IMR-90 (cell line): Measurements from ENCODE around the gene C15orf39. TPM values are rescaled to one million over a fixed set of nuclear protein-coding genes. Genes with fewer than 3 reads are reported as not detected.

Source experiments
- ATAC-seq: fragments of 200-7000 bp; cut with Tn5 transposase; 2 replicates; pipeline ENCODE4 v1.9.1; 2020; ENCODE audit warnings: low read depth, mild to moderate bottlenecking, moderate library complexity
- BruUV-seq: library from RNA; stranded (reverse); fragments of 400-500 nt; replicated peaks from 2 replicates; lab custom pipeline; 2021; lab: Mats Ljungman, UMichigan
- CTCF ChIA-PET: fragments of 300-600 bp; formaldehyde crosslinking; extraction: SDS; loops from one replicate; lab custom pipeline; 2021; ENCODE audit warnings: antibody characterized with exemption; lab: Yijun Ruan, JAX
- POLR2A ChIA-PET: fragments of 300-600 bp; sonication (Branson Sonifier 250); formaldehyde crosslinking; loops from one replicate; lab custom pipeline; 2022; ENCODE audit warnings: antibody characterized with exemption; ENCODE audit not compliant: unreplicated experiment; lab: Charles Lee
- DNase-seq: peaks from one replicate; pipeline ENCODE4 v3.0.0; 2013
- H2AFZ ChIP-seq: replicated peaks from 2 replicates; pipeline ENCODE3; 2013; ENCODE audit warnings: low read length, mild to moderate bottlenecking; ENCODE audit not compliant: poor library complexity
- H2AK5ac ChIP-seq: 2 replicates; pipeline ENCODE4 v1.6.1; 2013; ENCODE audit warnings: low read depth, low read length, inconsistent platforms
- H2AK9ac ChIP-seq: replicated peaks from 2 replicates; pipeline ENCODE3; 2013; ENCODE audit warnings: mild to moderate bottlenecking, low read depth, low read length, moderate library complexity; ENCODE audit not compliant: poor library complexity
- H2BK120ac ChIP-seq: 2 replicates; pipeline ENCODE4 v1.6.1; 2013; ENCODE audit warnings: low read depth, low read length, inconsistent platforms
- H2BK15ac ChIP-seq: 3 replicates; pipeline ENCODE4 v1.6.1; 2013; ENCODE audit warnings: low read depth, low read length, inconsistent platforms
- H2BK20ac ChIP-seq: 2 replicates; pipeline ENCODE4 v1.6.1; 2013; ENCODE audit warnings: low read depth, mild to moderate bottlenecking, inconsistent platforms, low read length, moderate library complexity
- H2BK5ac ChIP-seq: 2 replicates; pipeline ENCODE4 v1.6.1; 2013; ENCODE audit warnings: mild to moderate bottlenecking, low read depth, low read length, inconsistent platforms; ENCODE audit not compliant: poor library complexity, severe bottlenecking
- H3K14ac ChIP-seq: replicated peaks from 2 replicates; pipeline ENCODE4 v1.6.1; 2013; ENCODE audit warnings: low read depth, low read length, inconsistent platforms
- H3K18ac ChIP-seq: 2 replicates; pipeline ENCODE4 v1.6.1; 2013; ENCODE audit warnings: low read depth, low read length, control low read depth
- H3K23ac ChIP-seq: 2 replicates; pipeline ENCODE4 v1.6.1; 2013; ENCODE audit warnings: low read depth, low read length, inconsistent platforms
- H3K27ac ChIP-seq: 2 replicates; pipeline ENCODE4 v1.5.1; 2013; ENCODE audit warnings: mild to moderate bottlenecking, control low read depth, low read length; ENCODE audit not compliant: insufficient read depth
- H3K27me3 ChIP-seq: 2 replicates; pipeline ENCODE4 v1.6.1; 2013; ENCODE audit warnings: low read length; ENCODE audit not compliant: control insufficient read depth, insufficient read depth
- H3K36me3 ChIP-seq: 2 replicates; pipeline ENCODE4 v1.6.1; 2013; ENCODE audit warnings: low read length, mixed read lengths; ENCODE audit not compliant: control insufficient read depth, insufficient read depth
- H3K4ac ChIP-seq: 2 replicates; pipeline ENCODE4 v1.6.1; 2013; ENCODE audit warnings: low read depth, low read length, inconsistent platforms
- H3K4me1 ChIP-seq: 2 replicates; pipeline ENCODE4 v1.6.1; 2013; ENCODE audit warnings: low read length, mixed read lengths; ENCODE audit not compliant: control insufficient read depth, insufficient read depth
- H3K4me2 ChIP-seq: 2 replicates; pipeline ENCODE4 v1.6.1; 2013; ENCODE audit warnings: low read depth, mild to moderate bottlenecking, control low read depth, low read length, moderate library complexity
- H3K4me3 ChIP-seq: 2 replicates; pipeline ENCODE4 v1.5.1; 2013; ENCODE audit warnings: low read depth, mild to moderate bottlenecking, control low read depth, low read length, moderate library complexity; ENCODE audit not compliant: insufficient read depth
- H3K56ac ChIP-seq: 2 replicates; pipeline ENCODE4 v1.6.1; 2013; ENCODE audit warnings: low read length, inconsistent platforms; ENCODE audit not compliant: insufficient read depth; ENCODE audit errors: extremely low read depth
- H3K79me1 ChIP-seq, 2 experiments: 2 replicates each; pipeline ENCODE4 v1.6.1; 2013; ENCODE audit warnings: low read length in 2 of 2, inconsistent platforms in 1 of 2, low read depth in 1 of 2
- H3K9ac ChIP-seq: 2 replicates; pipeline ENCODE4 v1.6.1; 2013; ENCODE audit warnings: low read depth, low read length, control low read depth
- H3K9me1 ChIP-seq: 2 replicates; pipeline ENCODE4 v1.6.1; 2013; ENCODE audit warnings: low read length, inconsistent platforms; ENCODE audit not compliant: insufficient read depth
- H3K9me3 ChIP-seq: 2 replicates; pipeline ENCODE4 v1.6.1; 2013; ENCODE audit warnings: low read length; ENCODE audit not compliant: control insufficient read depth, insufficient read depth
- H4K20me1 ChIP-seq: 2 replicates; pipeline ENCODE4 v1.6.1; 2013; ENCODE audit warnings: low read length, inconsistent platforms; ENCODE audit not compliant: insufficient read depth
- H4K5ac ChIP-seq: 2 replicates; pipeline ENCODE4 v1.6.1; 2013; ENCODE audit warnings: mild to moderate bottlenecking, low read depth, low read length, control low read depth
- H4K8ac ChIP-seq, 2 experiments: 2 replicates each; pipeline ENCODE4 v1.6.1; 2013; ENCODE audit warnings: low read depth in 2 of 2, low read length in 2 of 2, control low read depth in 1 of 2, inconsistent platforms in 1 of 2
- H4K91ac ChIP-seq: 2 replicates; pipeline ENCODE4 v1.6.1; 2013; ENCODE audit warnings: low read depth, low read length, inconsistent platforms; ENCODE audit not compliant: insufficient read depth
- BHLHE40 ChIP-seq: fragments of 150-350 bp; IDR thresholded peaks from 2 replicates; pipeline ENCODE4 v1.6.1; 2016; ENCODE audit warnings: mild to moderate bottlenecking, low read depth, low read length
- CEBPB ChIP-seq: IDR thresholded peaks from 2 replicates; pipeline ENCODE4 v1.6.1; 2012; ENCODE audit warnings: low read depth, low read length, improper control_type of control experiment
- CHD1 ChIP-seq: IDR thresholded peaks from 2 replicates; pipeline ENCODE4 v1.6.1; 2012; ENCODE audit warnings: low read depth, low read length, improper control_type of control experiment
- FOS ChIP-seq: fragments of 150-350 bp; IDR thresholded peaks from 2 replicates; pipeline ENCODE4 v1.6.1; 2016; ENCODE audit warnings: low read depth, low read length
- MAFK ChIP-seq: IDR thresholded peaks from 2 replicates; pipeline ENCODE4 v1.6.1; 2012; ENCODE audit warnings: low read depth, low read length, improper control_type of control experiment
- MAZ ChIP-seq: IDR thresholded peaks from 2 replicates; pipeline ENCODE4 v1.6.1; 2012; ENCODE audit warnings: low read depth, mild to moderate bottlenecking, low read length, improper control_type of control experiment, moderate library complexity, borderline replicate concordance
- MXI1 ChIP-seq: IDR thresholded peaks from 2 replicates; pipeline ENCODE4 v1.6.1; 2012; ENCODE audit warnings: low read depth, mild to moderate bottlenecking, low read length, moderate library complexity, borderline replicate concordance
- NFE2L2 ChIP-seq: fragments of 150-350 bp; IDR thresholded peaks from 2 replicates; pipeline ENCODE4 v1.6.1; 2016; ENCODE audit warnings: low read depth, mild to moderate bottlenecking, low read length
- RAD21 ChIP-seq: IDR thresholded peaks from 2 replicates; pipeline ENCODE4 v1.6.1; 2012; ENCODE audit warnings: low read length, improper control_type of control experiment
- RCOR1 ChIP-seq: IDR thresholded peaks from 2 replicates; pipeline ENCODE4 v1.6.1; 2012; ENCODE audit warnings: mild to moderate bottlenecking, low read length, improper control_type of control experiment; ENCODE audit not compliant: insufficient replicate concordance
- SMC3 ChIP-seq: fragments of 150-350 bp; IDR thresholded peaks from 2 replicates; pipeline ENCODE4 v1.6.1; 2016; ENCODE audit warnings: low read depth, mild to moderate bottlenecking, antibody characterized with exemption, low read length, moderate library complexity
- WGBS, 2 experiments: methylation state at CpG; one replicate each; pipeline versions ENCODE4 v1.1.5 to v1.1.7; 2013; ENCODE audit warnings: missing lambda C conversion rate in 2 of 2; ENCODE audit not compliant: insufficient read length in 1 of 2; ENCODE audit errors: extremely low coverage in 2 of 2; 5-methylcytosine and 5-hydroxymethylcytosine counted together
- dilution Hi-C: fragments of 300-500 bp; cut with HindIII; formaldehyde crosslinking; loops from one replicate; pipeline ENCODE4 v1.14.3; 2018; ENCODE audit warnings: low sequenced_read_pairs; ENCODE audit not compliant: unreplicated experiment
- in situ Hi-C: fragments of 300-500 bp; cut with MboI; formaldehyde crosslinking; loops from 3 replicates; pipeline ENCODE4 v1.14.3; 2019; ENCODE audit warnings: low sequenced_read_pairs, inconsistent platforms, mixed read lengths
- intact Hi-C: fragments of 100-400 bp; cut with micrococcal nuclease; formaldehyde crosslinking; loops from 2 replicates; pipeline ENCODE4 v1.10.0; 2022
- polyA plus RNA-seq, 3 experiments: library from polyadenylated mRNA; depleted of rRNA; stranded (reverse); fragments of >200 nt; gene quantifications; 2 replicates each; pipeline ENCODE4 v1.2.3, GENCODE V29; 2012; ENCODE audit warnings: low replicate concordance in 1 of 3
- total RNA-seq: library from RNA; depleted of rRNA; stranded (reverse); fragments of >200 nt; gene quantifications from 2 replicates; pipeline ENCODE4 v1.2.3, GENCODE V29; 2012
- TF ChIP-seq, protein P1 (sequence below): fragments of 150-350 bp; IDR thresholded peaks from 2 replicates; pipeline ENCODE4 v1.6.1; 2016; ENCODE audit warnings: low read depth, mild to moderate bottlenecking, low read length, moderate library complexity, borderline replicate concordance
- TF ChIP-seq, protein P2 (sequence below): fragments of 150-350 bp; IDR thresholded peaks from 2 replicates; pipeline ENCODE4 v1.6.1; 2017; ENCODE audit warnings: mild to moderate bottlenecking, antibody characterized with exemption, low read length, low read depth

C15orf39 gene
- total and polyA plus RNA-seq, 2 of the 4 experiments (the other 2 are of a cell fraction): 1.3 to 5.7 TPM

DNA sequence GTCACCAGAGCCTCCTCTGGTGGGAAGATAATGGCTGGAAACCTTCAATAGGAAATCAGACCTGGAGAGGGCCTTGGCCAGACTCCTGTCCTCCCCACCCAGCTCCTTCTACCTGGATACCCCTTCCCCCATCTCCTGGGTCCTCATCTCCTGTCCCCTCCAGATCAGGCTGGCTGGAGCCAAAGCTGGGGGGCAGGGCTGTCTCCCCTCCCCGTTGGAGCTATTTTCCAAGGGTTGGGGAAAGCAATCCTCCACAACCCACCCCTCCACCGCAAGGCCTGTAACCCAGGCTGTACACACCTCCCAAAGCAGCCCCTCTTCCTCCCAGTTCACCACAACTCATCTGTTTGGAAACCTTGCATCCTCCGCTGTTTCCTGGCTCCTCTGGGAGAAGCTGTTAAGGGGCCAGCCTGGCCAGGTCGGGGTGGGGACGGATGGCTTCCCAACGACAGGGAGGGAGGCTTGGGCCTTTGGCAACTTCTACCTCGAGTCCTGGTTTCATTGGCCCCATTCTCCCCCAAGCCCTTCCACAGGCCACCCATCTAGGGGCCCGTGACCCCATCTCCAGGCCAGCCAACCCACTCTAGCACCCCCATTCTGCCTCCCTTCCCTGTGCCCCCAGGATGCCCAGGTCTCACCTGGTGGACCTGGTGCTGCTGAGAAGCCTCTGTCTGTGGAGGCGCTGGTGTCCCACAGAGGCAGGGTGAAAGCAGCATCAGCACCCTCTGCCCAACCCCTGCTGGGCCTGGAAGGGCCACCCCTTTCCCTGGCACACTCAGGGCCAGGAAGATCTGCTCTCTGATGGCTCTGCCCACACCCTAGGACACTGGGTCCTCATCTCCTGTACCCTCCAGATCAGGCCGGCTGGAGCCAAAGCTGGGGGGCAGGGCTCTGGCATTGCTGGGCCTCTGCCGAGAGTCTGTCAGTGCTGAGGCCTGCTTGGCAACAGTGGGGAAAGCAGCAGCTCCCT lies 34.4 kb downstream of the C15orf39 start (continued):
- TF ChIP-seq MXI1: no peak

DNA sequence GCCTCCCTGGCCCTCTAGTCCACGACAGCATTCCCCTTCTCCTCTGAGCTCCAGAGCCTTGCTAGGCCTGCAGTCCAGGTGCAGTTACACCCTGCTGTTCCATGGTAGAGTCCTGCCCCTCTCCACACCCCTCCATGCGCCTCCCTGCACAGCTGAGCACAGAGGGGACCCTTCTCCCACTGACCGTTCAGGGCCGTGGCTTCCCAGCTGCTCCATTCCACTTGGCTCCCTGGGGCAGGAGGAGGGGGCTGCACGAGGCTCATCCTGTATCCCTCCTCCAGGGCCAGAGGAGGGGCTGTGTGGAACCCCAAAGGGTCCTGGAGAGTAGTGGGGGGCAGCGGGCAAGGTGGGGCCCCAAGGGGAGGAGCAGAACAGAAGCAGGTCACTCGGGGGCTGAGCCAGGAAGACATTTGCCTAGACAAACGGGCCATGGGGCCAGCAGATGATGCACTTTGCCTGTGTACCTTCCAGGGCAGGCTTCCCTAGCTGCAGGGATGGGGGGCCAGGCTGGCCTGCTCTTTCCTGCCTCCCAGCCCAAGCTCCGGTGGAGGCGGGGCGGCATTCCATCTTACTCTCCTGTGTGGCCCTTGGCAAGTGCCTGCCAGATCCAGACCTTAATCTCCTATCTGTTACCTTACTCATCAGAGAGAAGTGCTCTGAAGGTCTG lies 35.8 kb downstream of the C15orf39 start:
- H4K8ac ChIP-seq: no peak overlapping the region
- no peak overlapping the region for H2BK5ac ChIP-seq
- H3K14ac ChIP-seq: no peak overlapping the region
- no peak overlapping the region for H3K4me2 ChIP-seq
- CTCF ChIA-PET: no interaction called here
- H3K4me1 ChIP-seq: no peaks in the 10 kb centered on the region
- H3K23ac ChIP-seq: no peak overlapping the region
- H4K5ac ChIP-seq: no peak overlapping the region
- dilution Hi-C loops (no loop called here), intact Hi-C loops (no loop called here), in situ Hi-C loops (no loop called here)
- no peak overlapping the region for H2AK9ac ChIP-seq
- no peak overlapping the region for H3K9ac ChIP-seq
- no peak overlapping the region for H3K4ac ChIP-seq
- H3K9me1 ChIP-seq: no peaks in the 10 kb centered on the region
- H3K9me3 ChIP-seq: no peaks in the 10 kb centered on the region
- DNase-seq (no peak), ATAC-seq (no peak)
- H3K56ac ChIP-seq: no peak overlapping the region
- no peak overlapping the region for H4K91ac ChIP-seq
- no peak overlapping the region for H2BK120ac ChIP-seq
- peaks cover 74% of the 10 kb centered on the region for H3K27me3 ChIP-seq
- POLR2A ChIA-PET: no interaction called here
- H3K27ac ChIP-seq: no peak overlapping the region
- H4K20me1 ChIP-seq: no peaks in the 10 kb centered on the region
- H2AFZ ChIP-seq: no peak overlapping the region
- no peak overlapping the region for H3K18ac ChIP-seq
- H3K79me1 ChIP-seq: no peaks in the 10 kb centered on the region
- no peak overlapping the region for H2AK5ac ChIP-seq
- H2BK15ac ChIP-seq: no peak overlapping the region
- 100% methylated on average over 1 of the region's 11 CpGs; no CpG with 5 or more reads in 1 of the 2 experiments for WGBS, 2 experiments
- H3K36me3 ChIP-seq: no peaks in the 10 kb centered on the region
- BruUV-seq: no TSS peak
- H2BK20ac ChIP-seq: no peak overlapping the region
- H3K4me3 ChIP-seq: no peak overlapping the region
- TF ChIP-seq, protein P1, sequence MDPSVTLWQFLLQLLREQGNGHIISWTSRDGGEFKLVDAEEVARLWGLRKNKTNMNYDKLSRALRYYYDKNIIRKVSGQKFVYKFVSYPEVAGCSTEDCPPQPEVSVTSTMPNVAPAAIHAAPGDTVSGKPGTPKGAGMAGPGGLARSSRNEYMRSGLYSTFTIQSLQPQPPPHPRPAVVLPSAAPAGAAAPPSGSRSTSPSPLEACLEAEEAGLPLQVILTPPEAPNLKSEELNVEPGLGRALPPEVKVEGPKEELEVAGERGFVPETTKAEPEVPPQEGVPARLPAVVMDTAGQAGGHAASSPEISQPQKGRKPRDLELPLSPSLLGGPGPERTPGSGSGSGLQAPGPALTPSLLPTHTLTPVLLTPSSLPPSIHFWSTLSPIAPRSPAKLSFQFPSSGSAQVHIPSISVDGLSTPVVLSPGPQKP: no peak
- TF ChIP-seq MAFK: no peak
- no peak for TF ChIP-seq BHLHE40
- no peak for TF ChIP-seq RCOR1
- no peak for TF ChIP-seq CEBPB
- TF ChIP-seq MXI1: no peak
- TF ChIP-seq, protein P2, sequence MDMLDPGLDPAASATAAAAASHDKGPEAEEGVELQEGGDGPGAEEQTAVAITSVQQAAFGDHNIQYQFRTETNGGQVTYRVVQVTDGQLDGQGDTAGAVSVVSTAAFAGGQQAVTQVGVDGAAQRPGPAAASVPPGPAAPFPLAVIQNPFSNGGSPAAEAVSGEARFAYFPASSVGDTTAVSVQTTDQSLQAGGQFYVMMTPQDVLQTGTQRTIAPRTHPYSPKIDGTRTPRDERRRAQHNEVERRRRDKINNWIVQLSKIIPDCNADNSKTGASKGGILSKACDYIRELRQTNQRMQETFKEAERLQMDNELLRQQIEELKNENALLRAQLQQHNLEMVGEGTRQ: no peak
- no peak for TF ChIP-seq NFE2L2
- TF ChIP-seq SMC3: no peak
- no peak for TF ChIP-seq CHD1
- no peak for TF ChIP-seq RAD21
- TF ChIP-seq FOS: no peak
- no peak for TF ChIP-seq MAZ
